ENCODE measurements around the gene DDN.

- no peak for TF ChIP-seq POLR2AphosphoS5 (IDR thresholded peaks at IDR 0.05)
- no peak for TF ChIP-seq POLR2A (IDR thresholded peaks at IDR 0.05)
- no peak for TF ChIP-seq CTCF (IDR thresholded peaks at IDR 0.05)
Measured at GRCh38 chr12:49026678-49027480, 27.7 kb upstream of the DDN start.
